Breast epithelium (tissue), 3 donors: ENCODE measurements around the gene ANKMY2.

ENCODE experiments used
- POLR2A ChIP-seq: fragments of 450-650 bp; IDR thresholded peaks from one replicate; pipeline ENCODE4 v1.6.1; 2016; ENCODE audit warnings: antibody characterized with exemption, mild to moderate bottlenecking, moderate library complexity
- POLR2AphosphoS5 ChIP-seq, 3 donors: sonication (generic); formaldehyde crosslinking; IDR thresholded peaks; one replicate each; pipeline ENCODE4 v1.6.1; 2017; ENCODE audit warnings: antibody characterized with exemption in 3 of 3
- TF ChIP-seq, protein P1 (sequence below), 3 donors: fragments of 450-650 bp; IDR thresholded peaks; one replicate each; pipeline ENCODE4 v1.5.1; 2016 to 2017; ENCODE audit warnings: antibody characterized with exemption in 3 of 3, mild to moderate bottlenecking in 3 of 3, moderate library complexity in 3 of 3

DNA sequence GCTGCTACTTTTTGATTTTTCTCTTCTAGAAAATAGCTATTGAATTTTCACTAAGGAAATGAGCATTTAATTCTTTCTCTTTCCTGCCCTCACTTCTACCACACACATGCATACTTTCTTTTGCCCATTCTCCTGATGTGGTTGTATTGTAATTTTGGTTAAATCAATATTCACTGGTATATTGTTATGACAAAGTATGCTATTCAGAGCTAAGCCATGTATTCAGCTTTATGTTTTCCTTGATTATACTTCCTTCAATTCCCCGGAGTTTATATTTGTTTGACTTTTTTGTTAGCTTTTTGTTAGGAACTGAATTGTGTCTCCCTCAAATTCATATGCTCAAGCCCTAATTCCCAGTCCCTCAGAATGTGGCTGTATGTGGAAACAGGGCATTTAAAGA lies 94.9 kb downstream of the ANKMY2 start:
- TF ChIP-seq, protein P1, sequence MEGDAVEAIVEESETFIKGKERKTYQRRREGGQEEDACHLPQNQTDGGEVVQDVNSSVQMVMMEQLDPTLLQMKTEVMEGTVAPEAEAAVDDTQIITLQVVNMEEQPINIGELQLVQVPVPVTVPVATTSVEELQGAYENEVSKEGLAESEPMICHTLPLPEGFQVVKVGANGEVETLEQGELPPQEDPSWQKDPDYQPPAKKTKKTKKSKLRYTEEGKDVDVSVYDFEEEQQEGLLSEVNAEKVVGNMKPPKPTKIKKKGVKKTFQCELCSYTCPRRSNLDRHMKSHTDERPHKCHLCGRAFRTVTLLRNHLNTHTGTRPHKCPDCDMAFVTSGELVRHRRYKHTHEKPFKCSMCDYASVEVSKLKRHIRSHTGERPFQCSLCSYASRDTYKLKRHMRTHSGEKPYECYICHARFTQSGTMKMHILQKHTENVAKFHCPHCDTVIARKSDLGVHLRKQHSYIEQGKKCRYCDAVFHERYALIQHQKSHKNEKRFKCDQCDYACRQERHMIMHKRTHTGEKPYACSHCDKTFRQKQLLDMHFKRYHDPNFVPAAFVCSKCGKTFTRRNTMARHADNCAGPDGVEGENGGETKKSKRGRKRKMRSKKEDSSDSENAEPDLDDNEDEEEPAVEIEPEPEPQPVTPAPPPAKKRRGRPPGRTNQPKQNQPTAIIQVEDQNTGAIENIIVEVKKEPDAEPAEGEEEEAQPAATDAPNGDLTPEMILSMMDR (IDR thresholded peaks at IDR 0.05): no peak
- TF ChIP-seq POLR2A (no peak), POLR2AphosphoS5 (IDR thresholded peaks at IDR 0.05) (no peak)
